GM12891 (cell line): ENCODE measurements around the gene CCSER1.

ENCODE experiments used
- DNase-seq: peaks from one replicate; pipeline ENCODE4 v3.0.0; 2011; ENCODE audit warnings: low spot score; ENCODE audit not compliant: insufficient read length
- FAIRE-seq: peaks from 2 replicates; lab custom pipeline; 2011; peaks lifted over from hg19 to GRCh38; lab: Jason Lieb, UNC
- PAX5 ChIP-seq: IDR thresholded peaks from 2 replicates; pipeline ENCODE4 v1.6.1; 2011; ENCODE audit warnings: low read length, moderate library complexity, mild to moderate bottlenecking; ENCODE audit not compliant: insufficient read depth, severe bottlenecking
- POLR2A ChIP-seq: IDR thresholded peaks from 2 replicates; pipeline ENCODE4 v1.6.1; 2011; ENCODE audit warnings: low read depth, low read length, control low read depth
- POLR2AphosphoS5 ChIP-seq: IDR thresholded peaks from 2 replicates; pipeline ENCODE4 v1.6.1; 2011; ENCODE audit warnings: low read depth, low read length, control low read depth
- POU2F2 ChIP-seq: IDR thresholded peaks from 2 replicates; pipeline ENCODE4 v1.6.1; 2011; ENCODE audit warnings: low read depth, mild to moderate bottlenecking, control low read depth, low read length, moderate library complexity
- SPI1 ChIP-seq: IDR thresholded peaks from 2 replicates; pipeline ENCODE4 v1.6.1; 2011; ENCODE audit warnings: low read depth, low read length, control low read depth
- TAF1 ChIP-seq: IDR thresholded peaks from 2 replicates; pipeline ENCODE4 v1.6.1; 2011; ENCODE audit warnings: low read depth, low read length, control low read depth

The CCSER1 gene

GRCh38 chr4:90124276-90124675, 2.9 kb upstream of the CCSER1 start:
- DNase-seq (no peak), FAIRE-seq (no peak)
- TF ChIP-seq TAF1 (no peak), POLR2A (no peak), PAX5 (no peak), POLR2AphosphoS5 (no peak), SPI1 (no peak), POU2F2 (no peak)

- no peak for DNase-seq
- TF ChIP-seq SPI1 (peak; percentile 43; the same call in 1 of the 2 replicates), POU2F2 (no peak)
- peak; percentile 68 for FAIRE-seq
Measured at GRCh38 chr4:90126805-90127204, 389 bp upstream of the CCSER1 start.

GRCh38 chr4:90127706-90128345, 632 bp downstream of the CCSER1 start:
- FAIRE-seq: peak; percentile 66
- no peak for DNase-seq
- TF ChIP-seq POLR2AphosphoS5: no peak
- 0 out of 2 replicates have a peak, but pooled peaks have one; percentile 1 for TF ChIP-seq POU2F2
- TF ChIP-seq TAF1: no peak

GRCh38 chr4:90128961-90129495, 1.8 kb downstream of the CCSER1 start:
- FAIRE-seq (no peak), DNase-seq (no peak)

GRCh38 chr4:90130076-90130475, 2.9 kb downstream of the CCSER1 start:
- FAIRE-seq: no peak
- TF ChIP-seq PAX5 (no peak), POLR2AphosphoS5 (no peak), POLR2A (no peak), SPI1 (no peak), TAF1 (no peak), POU2F2 (no peak)
- DNase-seq: no peak

More at GRCh38 chr4:90128961-90129495, 1.8 kb downstream of the CCSER1 start:
- TF ChIP-seq POLR2A (no peak), TAF1 (no peak), PAX5 (no peak), POLR2AphosphoS5 (no peak), SPI1 (no peak), POU2F2 (no peak)

GRCh38 chr4:90137555-90137954, 10.4 kb downstream of the CCSER1 start:
- TF ChIP-seq POU2F2 (no peak), POLR2AphosphoS5 (no peak)
- no peak for DNase-seq
- no peak for FAIRE-seq

GRCh38 chr4:90142081-90142480, 14.9 kb downstream of the CCSER1 start:
- no peak for FAIRE-seq
- no peak for DNase-seq
- TF ChIP-seq POLR2A (no peak), POU2F2 (no peak), PAX5 (no peak), TAF1 (no peak), SPI1 (no peak), POLR2AphosphoS5 (no peak)

- FAIRE-seq (no peak), DNase-seq (no peak)
Measured at GRCh38 chr4:90145319-90145718, 18.1 kb downstream of the CCSER1 start.

GRCh38 chr4:90146306-90146705, 19.1 kb downstream of the CCSER1 start:
- DNase-seq (no peak), FAIRE-seq (no peak)

More at GRCh38 chr4:90145319-90145718, 18.1 kb downstream of the CCSER1 start:
- no peak for TF ChIP-seq TAF1

GRCh38 chr4:90148574-90149148, 21.5 kb downstream of the CCSER1 start:
- TF ChIP-seq PAX5 (no peak), SPI1 (no peak), TAF1 (no peak), POU2F2 (no peak), POLR2AphosphoS5 (no peak)
- no peak for FAIRE-seq

More at GRCh38 chr4:90146306-90146705, 19.1 kb downstream of the CCSER1 start:
- no peak for TF ChIP-seq POU2F2
- TF ChIP-seq PAX5: no peak
- TF ChIP-seq POLR2A: no peak
- no peak for TF ChIP-seq POLR2AphosphoS5
- no peak for TF ChIP-seq SPI1

GRCh38 chr4:90152024-90152423, 24.8 kb downstream of the CCSER1 start:
- FAIRE-seq: no peak
- TF ChIP-seq PAX5 (no peak), POU2F2 (no peak), SPI1 (no peak), POLR2AphosphoS5 (no peak), POLR2A (no peak), TAF1 (no peak)
- no peak for DNase-seq

More at GRCh38 chr4:90148574-90149148, 21.5 kb downstream of the CCSER1 start:
- no peak for DNase-seq
